ELF-1 (cell line): ENCODE results near the gene TGIF2LX.
"Not testable (repeated sequence)": the region's sequence is repeated elsewhere in the genome, so short reads cannot be mapped to it uniquely, and the experiment has no call there.

ENCODE experiments used
- DNase-seq: peaks from one replicate; pipeline ENCODE4 v3.0.0-alpha.2; 2016; ENCODE audit warnings: low read depth, low spot score

The TGIF2LX gene

GRCh38 chrX:89921665-89922064 is at the start of gene TGIF2LX:
Gene TGIF2LX (plus strand): TSS chrX:89921908. CDS start chrX:89922086, 178 bp downstream.
- not testable (repeated sequence) for DNase-seq

- not testable (repeated sequence) for DNase-seq
These were observed 728 bp downstream of the TGIF2LX start for GRCh38 chrX:89922338-89922934.

- not testable (repeated sequence) for DNase-seq
These were observed 21.4 kb downstream of the TGIF2LX start for GRCh38 chrX:89943077-89943476.

- not testable (repeated sequence) for DNase-seq
These were observed 43.9 kb downstream of the TGIF2LX start for GRCh38 chrX:89965588-89965987.
